Gastroesophageal sphincter (tissue), 3 donors: ENCODE results near the gene CNTNAP5.

Experiments
- CTCF ChIP-seq, 4 experiments: fragments of 200-600 bp in 2 of 4; fragments of 450-650 bp in 2 of 4; sonication (generic) in 1 of 4; IDR thresholded peaks; one replicate each; pipeline ENCODE4 v1.5.1; 2017 to 2019; ENCODE audit warnings: antibody characterized with exemption in 4 of 4, mild to moderate bottlenecking in 2 of 4, moderate library complexity in 2 of 4
- POLR2A ChIP-seq, 2 donors: fragments of 450-650 bp; IDR thresholded peaks; one replicate each; pipeline ENCODE4 v1.6.1; 2017; ENCODE audit warnings: antibody characterized with exemption in 2 of 2, mild to moderate bottlenecking in 2 of 2, moderate library complexity in 1 of 2
- POLR2AphosphoS5 ChIP-seq: sonication (generic); formaldehyde crosslinking; IDR thresholded peaks from one replicate; pipeline ENCODE4 v1.6.1; 2017; ENCODE audit warnings: antibody characterized with exemption

- TF ChIP-seq CTCF (IDR thresholded peaks at IDR 0.05) (no peak), POLR2A (IDR thresholded peaks at IDR 0.05) (no peak), POLR2AphosphoS5 (no peak)
These were observed 633.3 kb downstream of the CNTNAP5 start for GRCh38 chr2:124658373-124658772.
